Left cardiac atrium (tissue), 4 donors: ENCODE results near the gene FAM131C. TPM values are rescaled to one million over a fixed set of nuclear protein-coding genes. Genes with fewer than 3 reads are reported as not detected.
"Not testable (repeated sequence)": the region's sequence is repeated elsewhere in the genome, so short reads cannot be mapped to it uniquely, and the experiment has no call there.

ENCODE experiments used
- ATAC-seq, 2 donors: fragments of 200-7000 bp; cut with Tn5 transposase; one replicate each; pipeline ENCODE4 v1.9.1; 2020; ENCODE audit warnings: mild to moderate bottlenecking in 2 of 2, moderate library complexity in 2 of 2
- DNase-seq: peaks from one replicate; pipeline ENCODE4 v3.0.0-alpha.2; 2020
- intact Hi-C, 2 donors: fragments of 100-400 bp; cut with DNase I; formaldehyde crosslinking; loops; one replicate each; pipeline versions ENCODE4 v1.14.1 to v1.15.1; 2022 to 2023
- total RNA-seq, 2 donors: library from RNA; stranded (reverse); fragmentation: NEBNext Ultra II Directional; extraction: Animal tissue kit (Norgen Biotek cat#: 25700); gene quantifications; one replicate each; pipeline ENCODE4 v1.2.1, GENCODE V29; 2021
- donor health status: DM: no; HTN: yes; CAD: no.
- donor health status: DM: no; HTN: yes; CAD: no; lungs with severe emphysema.
- donor health status: DM: yes; HTN: yes; CAD: no.
- donor health status: Dilated cardiomyopathy.

The FAM131C gene
- total RNA-seq, 2 donors from 2014 or later: 3.2 to 6.5 TPM

- intact Hi-C loops: loop anchor here (10.0 kb wide), 2 partner anchors 46 to 256 kb away; partner anchors contain the start of gene SRARP (in 1 of the 2)
- no peak for ATAC-seq
- no peak for DNase-seq
Observed at GRCh38 chr1:16050328-16050727, 23.1 kb downstream of the FAM131C start.

- peak; percentile 86 for ATAC-seq
- intact Hi-C loops: no loop called here
- DNase-seq: peak; percentile 72
Observed at GRCh38 chr1:16048573-16049189, 24.8 kb downstream of the FAM131C start.

- ATAC-seq: no peak
- no peak for DNase-seq
- intact Hi-C loops: no loop called here
Observed at GRCh38 chr1:16047791-16048475, 25.5 kb downstream of the FAM131C start.

DNA sequence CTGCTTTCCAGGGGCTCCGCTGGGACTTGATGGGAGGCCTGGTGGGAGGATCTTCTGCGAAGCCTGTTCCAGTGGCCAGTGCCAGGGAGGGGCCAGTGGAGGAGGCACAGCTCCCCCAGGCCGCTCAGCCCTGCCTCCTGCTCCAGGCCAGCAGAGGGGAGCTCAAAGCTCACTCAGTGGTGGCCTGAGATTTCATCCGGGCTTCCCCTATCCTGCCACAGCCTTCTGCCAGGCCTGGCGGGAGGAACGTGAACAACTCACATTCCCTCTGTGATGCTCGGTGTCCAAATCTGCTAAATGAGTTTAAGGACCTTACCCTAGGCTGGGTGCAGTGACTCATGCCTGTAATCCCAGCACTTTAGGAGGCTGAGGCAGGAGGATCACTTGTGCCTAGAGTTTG is 26.6 kb downstream of the FAM131C start:
- DNase-seq (no peak), ATAC-seq (no peak)
- intact Hi-C loops: no loop called here

DNA sequence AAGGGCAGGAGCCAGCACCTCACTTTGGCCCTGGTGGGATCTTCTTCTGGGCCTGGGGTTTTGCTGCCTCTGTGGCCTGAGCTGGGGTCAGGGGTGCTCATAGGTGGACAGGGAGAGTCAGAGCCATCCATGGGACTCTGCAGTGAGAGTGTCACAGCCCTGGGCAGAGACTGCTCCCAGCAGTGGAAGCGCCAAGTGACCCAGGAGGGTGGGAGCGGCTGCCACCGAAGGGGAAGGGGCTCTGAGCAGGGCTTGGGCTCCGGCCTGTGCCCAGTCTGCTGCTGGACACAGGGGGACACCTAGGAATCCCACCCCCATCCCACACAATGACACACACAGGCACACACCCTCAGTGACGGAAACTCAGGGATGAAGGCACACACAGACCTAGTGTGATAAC is 29.5 kb downstream of the FAM131C start:
- DNase-seq (no peak), ATAC-seq (no peak)
- intact Hi-C loops: loop anchor here in 1 of 2 donors (5.0 kb wide), 1 partner anchor 42 kb away; the partner anchor contains the start of gene SRARP

DNA sequence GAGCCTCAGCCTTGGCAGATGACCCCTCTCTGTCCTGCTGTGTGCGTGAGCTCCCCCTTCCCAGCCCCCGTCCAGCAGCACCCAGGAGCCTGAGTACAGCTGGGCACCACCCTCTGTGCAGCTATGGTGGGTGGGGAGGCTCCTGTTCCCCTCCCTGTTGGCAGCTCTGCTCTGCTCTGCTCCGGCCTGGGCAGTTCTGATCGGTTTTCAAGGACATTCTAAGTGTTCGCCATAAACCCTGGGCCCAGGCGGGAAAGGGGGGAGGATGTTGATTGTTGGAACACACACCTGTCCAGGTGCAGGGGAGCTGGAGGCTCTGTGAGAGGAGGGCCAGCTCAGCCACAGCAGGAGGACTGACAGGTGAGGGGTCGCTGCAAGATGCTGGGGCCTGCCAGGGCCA is 29.9 kb downstream of the FAM131C start, which contains the start of gene CLCNKB:
Gene CLCNKB (plus strand): TSS at position 262 of the 400 bp plus-strand sequence. CDS start 711 bp downstream, outside the sequence.
- intact Hi-C loops: loop anchor here in 1 of 2 donors (5.0 kb wide), 1 partner anchor 41 kb away; the partner anchor contains the start of gene SRARP
- DNase-seq: no peak
- no peak for ATAC-seq

- peak in 1 of 2 donors; percentile 23 for ATAC-seq
- intact Hi-C loops: loop anchor here in 1 of 2 donors (5.0 kb wide), 1 partner anchor 40 kb away; the partner anchor contains the start of gene SRARP
- DNase-seq: not testable (repeated sequence)
Observed at GRCh38 chr1:16042654-16043053, 30.8 kb downstream of the FAM131C start.

DNA sequence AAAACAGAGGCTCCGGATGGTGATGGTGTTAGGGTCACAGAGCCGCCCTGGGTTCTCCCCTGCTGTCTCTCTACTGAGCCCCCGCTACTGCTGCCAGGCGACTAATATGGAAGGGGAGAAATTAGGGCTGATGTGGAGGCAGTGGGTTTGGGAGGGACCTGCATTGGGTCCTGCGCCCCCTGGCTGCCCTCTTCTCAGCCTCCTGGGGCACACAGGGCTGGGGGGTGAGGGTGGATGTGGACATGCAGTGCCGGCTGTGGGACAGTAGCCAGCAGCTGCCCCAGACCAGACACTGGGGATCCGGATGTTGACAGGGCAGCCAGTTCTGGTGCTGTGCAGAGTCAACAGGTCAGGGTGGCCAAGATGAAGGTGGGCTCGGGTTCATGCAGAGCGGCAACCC is 31.4 kb downstream of the FAM131C start:
- intact Hi-C loops: loop anchor here in 1 of 2 donors (5.0 kb wide), 1 partner anchor 40 kb away; the partner anchor contains the start of gene SRARP
- no peak for DNase-seq
- no peak for ATAC-seq

GRCh38 chr1:16041200-16041599 is 32.3 kb downstream of the FAM131C start:
- ATAC-seq (no peak), DNase-seq (no peak)
- intact Hi-C loops: loop anchor here in 1 of 2 donors (5.0 kb wide), 1 partner anchor 39 kb away; the partner anchor contains the start of gene SRARP

DNA sequence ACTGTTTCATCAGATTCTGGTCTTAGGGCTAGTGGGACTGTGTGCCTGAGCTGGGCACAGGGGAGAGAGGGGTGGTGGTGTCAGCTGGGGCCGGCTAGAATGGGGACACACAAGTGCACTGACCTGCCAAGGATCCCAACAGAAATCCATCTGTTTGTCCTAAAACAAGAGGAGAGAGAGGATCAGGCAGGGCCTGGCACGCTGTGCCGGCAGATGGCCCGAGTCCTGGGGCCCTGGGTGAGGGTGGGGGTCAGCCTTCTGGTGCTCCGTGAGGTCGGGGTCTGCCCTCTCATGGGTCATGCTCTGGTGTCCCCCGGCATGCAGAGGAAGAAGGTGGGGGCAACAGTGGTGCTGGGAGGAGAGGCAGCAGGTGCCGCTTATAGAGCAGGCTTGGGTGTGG is 33.6 kb downstream of the FAM131C start:
- intact Hi-C loops: loop anchor here in 1 of 2 donors (5.0 kb wide), 1 partner anchor 38 kb away; the partner anchor contains the start of gene SRARP
- not testable (repeated sequence) for DNase-seq, ATAC-seq

DNA sequence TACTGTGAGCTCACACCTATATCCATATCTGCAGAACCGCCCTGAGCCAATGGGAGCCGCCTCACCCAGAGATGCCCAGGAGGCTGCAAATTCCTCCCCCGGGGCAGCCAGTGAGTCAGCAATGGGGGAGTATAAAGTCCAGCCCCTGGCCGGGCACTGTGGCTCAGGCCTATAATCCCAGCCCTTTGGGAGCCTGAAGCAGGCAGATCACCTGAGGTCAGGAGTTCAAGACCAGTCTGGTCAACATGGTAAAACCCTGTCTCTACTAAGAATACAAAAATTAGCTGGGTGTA is 34.9 kb downstream of the FAM131C start:
- DNase-seq (no peak), ATAC-seq (peak in 1 of 2 donors; percentile 27)
- intact Hi-C loops: no loop called here

GRCh38 chr1:16036461-16036860 is 37.0 kb downstream of the FAM131C start:
- ATAC-seq, intact Hi-C loops, DNase-seq: not testable (repeated sequence)

DNA sequence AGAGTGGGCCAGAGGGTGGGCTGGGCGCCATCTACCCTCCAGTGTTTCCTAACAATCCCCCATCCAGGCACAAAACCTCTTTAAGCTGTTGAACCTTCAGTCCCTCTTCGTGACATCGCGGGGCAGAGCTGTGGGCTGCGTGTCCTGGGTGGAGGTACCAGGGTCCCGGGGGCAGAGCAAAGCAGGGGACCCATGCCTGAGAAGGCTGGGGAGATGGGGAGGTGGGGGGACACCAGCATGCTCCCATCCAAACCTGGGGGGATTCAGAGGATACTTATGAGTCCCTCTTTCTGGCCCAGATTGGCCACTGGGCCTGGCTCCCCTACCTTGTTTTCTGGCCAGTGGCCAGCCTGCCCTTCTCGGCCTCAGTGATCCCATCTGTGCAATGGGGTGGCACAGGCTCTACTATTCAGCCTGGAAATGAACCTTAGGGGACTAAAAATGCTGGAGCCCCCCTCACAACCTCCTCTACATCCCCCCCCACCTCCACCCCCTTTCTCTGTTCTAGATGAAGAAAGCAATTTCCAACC is 40.3 kb downstream of the FAM131C start:
- intact Hi-C loops, DNase-seq: not testable (repeated sequence)
- ATAC-seq: peak in 1 of 2 donors; percentile 7

DNA sequence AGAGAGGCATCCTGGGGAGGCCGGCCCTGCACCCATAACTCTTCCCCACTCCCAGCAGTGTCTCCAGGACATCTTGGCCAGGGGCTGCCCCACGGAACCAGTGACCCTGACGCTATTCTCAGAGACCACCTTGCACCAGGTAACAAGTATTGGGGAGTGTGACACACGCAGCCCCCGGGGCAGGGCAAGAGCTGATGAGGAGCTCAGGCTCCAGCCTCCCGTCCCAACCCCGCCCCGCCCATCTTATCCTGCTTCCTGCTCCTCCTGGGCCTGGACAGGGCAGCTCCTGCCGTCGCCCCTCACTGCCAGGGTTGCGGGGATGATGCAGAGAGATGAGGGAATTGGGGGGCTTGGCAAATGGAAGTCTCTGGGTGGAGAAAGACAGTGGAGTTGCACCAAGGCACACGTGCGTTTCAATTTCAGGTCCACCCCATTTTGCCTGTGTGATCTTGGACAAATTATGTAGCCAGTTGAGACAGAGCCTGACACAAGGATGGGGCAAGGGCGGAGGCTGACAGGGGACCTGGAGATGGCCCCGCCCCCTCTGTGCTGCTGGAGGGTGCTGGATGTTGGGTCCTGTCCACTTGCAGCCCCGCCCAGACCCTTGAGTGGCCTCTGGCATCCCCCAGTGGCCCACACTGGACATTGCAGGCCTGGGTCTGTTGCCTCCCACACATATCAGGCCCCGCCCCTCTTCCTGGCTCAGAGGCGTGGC is 40.9 kb downstream of the FAM131C start:
- intact Hi-C loops: loop anchor here in 1 of 2 donors (1.0 kb wide), 1 partner anchor 23 kb away; no protein-coding TSS in a partner anchor
- peak; percentile 94 to 96 for ATAC-seq

GRCh38 chr1:16031551-16031950 is 41.9 kb downstream of the FAM131C start:
- DNase-seq: no peak
- intact Hi-C loops: no loop called here

More for the DNA sequence above, 40.9 kb downstream of the FAM131C start:
- peak; percentile 89 for DNase-seq

GRCh38 chr1:16029288-16029687 is 44.2 kb downstream of the FAM131C start:
- intact Hi-C loops: no loop called here
- DNase-seq (no peak), ATAC-seq (no peak)

More at GRCh38 chr1:16031551-16031950, 41.9 kb downstream of the FAM131C start:
- ATAC-seq: no peak

GRCh38 chr1:16029003-16029268 is 44.5 kb downstream of the FAM131C start:
- intact Hi-C loops, ATAC-seq, DNase-seq: not testable (repeated sequence)

- ATAC-seq (no peak), DNase-seq (no peak)
- intact Hi-C loops: no loop called here
Observed at GRCh38 chr1:16028237-16029002, 45.0 kb downstream of the FAM131C start.
